Effector memory CD8-positive, alpha-beta T cell (primary cell): Measurements from ENCODE around the gene RBFOX2.

ENCODE experiments used
- ATAC-seq: fragments of 150-1000 bp; cut with Tn5 transposase; replicated peaks from 2 replicates; pipeline ENCODE4 v1.10.0; 2021; ENCODE audit warnings: mild to moderate bottlenecking, moderate library complexity
- DNase-seq, 3 experiments: peaks; one replicate each; pipeline ENCODE4 v3.0.0; 2021
- H3K27ac Mint-ChIP-seq, 2 donors: one replicate each; pipeline ENCODE4 v1.8.0; 2022; ENCODE audit warnings: mild to moderate bottlenecking in 2 of 2, mixed read lengths in 2 of 2, moderate library complexity in 2 of 2
- H3K27me3 Mint-ChIP-seq, 2 donors: one replicate each; pipeline ENCODE4 v1.8.0; 2022; ENCODE audit warnings: mixed read lengths in 2 of 2
- H3K36me3 Mint-ChIP-seq: one replicate; pipeline ENCODE4 v1.8.0; 2022; ENCODE audit warnings: mild to moderate bottlenecking, moderate library complexity, mixed read lengths; ENCODE audit not compliant: insufficient read depth
- H3K4me1 Mint-ChIP-seq, 2 donors: one replicate each; pipeline ENCODE4 v1.8.0; 2022; ENCODE audit warnings: low read depth in 2 of 2, mixed read lengths in 2 of 2
- H3K4me3 Mint-ChIP-seq, 2 donors: one replicate each; pipeline ENCODE4 v1.8.0; 2022; ENCODE audit warnings: mild to moderate bottlenecking in 2 of 2, mixed read lengths in 2 of 2, moderate library complexity in 2 of 2
- H3K9me3 Mint-ChIP-seq, 2 donors: one replicate each; pipeline ENCODE4 v1.8.0; 2022; ENCODE audit warnings: mixed read lengths in 2 of 2

Gene RBFOX2

DNA sequence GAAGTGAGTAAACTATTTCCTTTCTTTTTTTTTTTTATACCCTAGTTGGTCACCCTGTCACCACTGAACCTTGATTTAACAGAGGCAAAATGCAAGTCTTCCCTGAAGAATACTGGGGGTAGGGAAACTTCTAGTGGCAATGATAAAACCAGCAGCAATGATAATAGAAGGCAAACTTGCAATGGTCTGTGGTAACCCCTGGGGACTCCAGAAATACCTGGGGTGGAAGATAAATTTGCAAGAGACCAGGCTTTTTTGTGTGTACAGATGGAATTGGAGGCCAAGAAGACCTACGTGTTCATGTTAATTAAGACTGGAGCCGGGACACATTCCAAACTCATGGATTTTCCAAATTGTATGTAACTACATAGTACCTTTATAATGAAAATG is 299.3 kb downstream of the RBFOX2 start:
- Mint-ChIP-seq H3K27me3 (peaks cover 30 to 40% of the 10 kb centered on the region in 2 donors), H3K4me1 (no peaks in the 10 kb centered on the region), H3K36me3 (no peaks in the 10 kb centered on the region), H3K4me3 (no peak overlapping the region), H3K27ac (peak overlapping the region in 1 of 2 donors; percentile 56), H3K9me3 (no peaks in the 10 kb centered on the region)
- DNase-seq (no peak), ATAC-seq (no peak)

DNA sequence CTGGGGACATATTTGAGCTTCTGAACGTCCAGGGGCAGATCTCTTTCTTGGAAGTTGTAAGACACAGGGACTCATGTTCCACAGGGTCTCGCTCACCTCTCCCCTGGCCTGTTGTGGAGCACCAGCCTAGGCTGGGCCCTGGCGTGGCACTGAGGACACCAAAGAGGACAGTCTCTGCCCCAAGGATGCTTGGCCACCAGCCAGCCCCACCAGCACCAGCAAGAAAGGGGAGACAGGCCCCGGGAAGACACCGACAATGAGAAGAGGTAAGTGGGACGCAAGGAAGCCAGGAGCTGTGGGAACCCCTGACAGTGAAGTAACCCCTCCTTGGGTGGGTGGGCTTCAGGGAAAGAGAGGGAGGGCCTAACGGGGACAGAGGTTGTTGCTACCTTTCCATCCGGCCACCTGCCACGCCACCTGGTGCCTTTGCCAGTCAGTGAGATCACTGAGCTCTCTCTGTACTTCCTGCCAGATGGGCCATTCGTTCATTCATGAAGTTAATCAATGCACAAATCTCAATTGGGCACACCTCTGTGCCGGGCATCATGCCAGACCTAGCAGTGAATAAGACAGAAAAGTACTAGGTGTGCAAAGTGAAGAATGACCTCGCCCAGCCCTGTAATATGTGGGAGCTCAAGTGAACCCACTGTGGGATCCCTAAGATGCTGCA is 299.9 kb downstream of the RBFOX2 start:
- Mint-ChIP-seq H3K27me3 (peaks cover 30 to 40% of the 10 kb centered on the region in 2 donors), H3K4me3 (no peak overlapping the region), H3K27ac (peak overlapping the region in 1 of 2 donors; percentile 56), H3K9me3 (no peaks in the 10 kb centered on the region), H3K4me1 (no peaks in the 10 kb centered on the region), H3K36me3 (no peaks in the 10 kb centered on the region)
- ATAC-seq (no peak), DNase-seq (no peak)

DNA sequence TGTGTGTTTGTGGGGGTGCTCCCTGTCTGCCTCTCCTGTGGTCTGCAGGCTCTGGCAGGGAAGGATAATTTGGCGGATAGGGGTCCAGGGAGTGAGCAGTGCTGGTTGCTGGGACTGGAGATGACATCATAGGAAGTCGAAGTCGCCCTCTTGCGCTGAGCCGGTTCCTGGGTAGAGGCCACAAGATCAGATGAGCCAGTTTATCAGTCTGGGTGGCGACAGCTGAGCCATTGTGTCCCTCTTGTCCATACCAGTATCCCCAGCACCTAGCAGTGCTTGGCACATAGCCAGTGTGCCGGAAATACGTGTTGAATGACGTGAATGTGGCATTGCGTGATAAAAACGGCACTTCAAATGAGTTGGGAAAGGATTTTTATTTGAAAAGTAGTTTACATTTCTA is 301.2 kb downstream of the RBFOX2 start:
- DNase-seq (no peak), ATAC-seq (no peak)
- no peak overlapping the region for H3K4me3 Mint-ChIP-seq
- peaks cover 29 to 37% of the 10 kb centered on the region in 2 donors for H3K27me3 Mint-ChIP-seq
- no peaks in the 10 kb centered on the region for H3K4me1 Mint-ChIP-seq
- no peaks in the 10 kb centered on the region for H3K9me3 Mint-ChIP-seq
- H3K27ac Mint-ChIP-seq: no peak overlapping the region
- no peaks in the 10 kb centered on the region for H3K36me3 Mint-ChIP-seq

DNA sequence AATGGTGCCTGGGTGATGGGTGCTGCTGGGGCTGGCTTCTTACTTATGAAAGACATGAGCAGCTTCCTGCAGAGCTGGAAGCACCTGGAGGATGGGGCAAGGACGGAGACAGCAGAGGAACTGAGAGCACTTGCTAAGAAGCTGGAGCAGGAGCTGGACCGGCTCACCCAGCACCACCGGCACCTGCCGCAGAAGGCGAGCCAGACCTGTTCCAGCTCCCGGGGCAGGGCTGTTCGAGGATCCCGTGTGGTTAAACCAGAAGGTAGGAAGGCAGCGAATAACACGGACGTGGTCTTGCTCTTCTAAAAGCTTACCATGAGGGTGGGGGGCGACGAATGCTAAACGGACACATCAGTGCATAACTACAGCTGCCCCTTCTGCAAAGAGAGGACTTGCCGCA is 301.7 kb downstream of the RBFOX2 start:
- Mint-ChIP-seq H3K4me1 (no peaks in the 10 kb centered on the region), H3K27ac (peak overlapping the region in 1 of 2 donors; percentile 57), H3K27me3 (peaks cover 24 to 32% of the 10 kb centered on the region in 2 donors), H3K9me3 (no peaks in the 10 kb centered on the region), H3K36me3 (no peaks in the 10 kb centered on the region), H3K4me3 (no peak overlapping the region)
- DNase-seq (no peak), ATAC-seq (no peak)

DNA sequence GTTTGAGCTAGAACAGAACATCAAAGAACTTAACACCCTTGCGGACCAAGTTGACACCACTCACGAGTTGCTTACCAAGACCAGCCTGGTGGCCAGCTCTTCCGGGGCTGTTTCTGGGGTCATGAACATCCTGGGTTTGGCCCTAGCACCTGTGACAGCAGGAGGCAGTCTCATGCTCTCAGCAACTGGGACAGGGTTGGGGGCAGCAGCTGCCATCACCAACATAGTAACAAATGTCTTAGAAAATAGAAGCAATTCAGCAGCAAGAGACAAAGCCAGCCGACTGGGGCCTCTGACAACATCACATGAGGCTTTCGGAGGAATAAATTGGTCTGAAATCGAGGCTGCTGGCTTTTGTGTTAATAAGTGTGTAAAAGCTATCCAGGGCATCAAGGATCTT is 302.2 kb downstream of the RBFOX2 start:
- no peak for DNase-seq
- Mint-ChIP-seq H3K4me1 (no peaks in the 10 kb centered on the region), H3K36me3 (no peaks in the 10 kb centered on the region), H3K27ac (peak overlapping the region in 1 of 2 donors; percentile 57), H3K27me3 (peaks cover 19 to 26% of the 10 kb centered on the region in 2 donors), H3K4me3 (no peak overlapping the region), H3K9me3 (no peaks in the 10 kb centered on the region)
- ATAC-seq: no peak

DNA sequence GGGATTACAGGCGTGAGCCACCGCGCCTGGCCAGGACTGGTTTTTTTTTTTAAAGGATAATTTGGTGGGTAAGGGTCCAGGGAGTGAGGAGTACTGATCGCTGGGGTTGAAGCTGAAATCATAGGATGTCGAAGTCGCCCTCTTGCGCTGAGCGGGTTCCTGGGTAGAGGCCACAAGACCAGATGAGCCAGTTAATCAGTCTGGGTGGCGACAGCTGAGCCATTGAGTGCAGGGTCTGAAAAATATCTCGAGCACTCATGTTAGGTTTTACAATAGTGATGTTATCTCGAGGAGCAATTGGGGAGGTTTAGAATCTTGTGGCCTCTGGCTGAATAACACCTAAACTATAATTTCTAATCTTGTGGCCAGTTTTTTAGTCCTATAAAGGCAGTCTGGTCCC is 303.1 kb downstream of the RBFOX2 start:
- H3K27me3 Mint-ChIP-seq: peaks cover 10 to 17% of the 10 kb centered on the region in 2 donors
- H3K9me3 Mint-ChIP-seq: no peaks in the 10 kb centered on the region
- H3K4me3 Mint-ChIP-seq: no peak overlapping the region

DNA sequence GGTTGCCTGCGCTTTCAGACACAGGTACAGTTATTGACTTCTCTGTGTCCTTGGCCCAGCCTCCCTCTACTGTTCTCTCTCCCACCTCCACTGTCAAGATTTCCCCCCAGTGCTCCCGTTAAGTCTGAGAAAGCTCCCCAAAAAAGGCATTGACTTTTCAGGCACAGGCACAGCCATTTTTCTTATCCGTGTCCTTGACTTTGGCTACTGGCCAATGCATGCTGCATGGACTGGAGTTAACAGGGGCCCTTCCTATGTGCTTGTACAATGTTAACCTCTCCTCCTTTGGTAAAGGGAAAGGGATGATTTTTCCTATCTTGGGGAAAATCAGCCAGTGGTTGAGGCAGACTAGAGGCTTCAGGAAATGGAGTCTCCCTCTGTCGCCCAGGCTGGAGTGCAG is 306.7 kb downstream of the RBFOX2 start:
- Mint-ChIP-seq H3K9me3 (no peaks in the 10 kb centered on the region), H3K4me1 (no peaks in the 10 kb centered on the region), H3K27me3 (peaks cover 0 to 10% of the 10 kb centered on the region in 2 donors), H3K4me3 (no peak overlapping the region), H3K27ac (no peak overlapping the region), H3K36me3 (no peaks in the 10 kb centered on the region)
- ATAC-seq (no peak), DNase-seq (no peak)

More for the DNA sequence above, 303.1 kb downstream of the RBFOX2 start:
- ATAC-seq (no peak), DNase-seq (no peak)
- Mint-ChIP-seq H3K36me3 (no peaks in the 10 kb centered on the region), H3K27ac (no peak overlapping the region), H3K4me1 (no peaks in the 10 kb centered on the region)

DNA sequence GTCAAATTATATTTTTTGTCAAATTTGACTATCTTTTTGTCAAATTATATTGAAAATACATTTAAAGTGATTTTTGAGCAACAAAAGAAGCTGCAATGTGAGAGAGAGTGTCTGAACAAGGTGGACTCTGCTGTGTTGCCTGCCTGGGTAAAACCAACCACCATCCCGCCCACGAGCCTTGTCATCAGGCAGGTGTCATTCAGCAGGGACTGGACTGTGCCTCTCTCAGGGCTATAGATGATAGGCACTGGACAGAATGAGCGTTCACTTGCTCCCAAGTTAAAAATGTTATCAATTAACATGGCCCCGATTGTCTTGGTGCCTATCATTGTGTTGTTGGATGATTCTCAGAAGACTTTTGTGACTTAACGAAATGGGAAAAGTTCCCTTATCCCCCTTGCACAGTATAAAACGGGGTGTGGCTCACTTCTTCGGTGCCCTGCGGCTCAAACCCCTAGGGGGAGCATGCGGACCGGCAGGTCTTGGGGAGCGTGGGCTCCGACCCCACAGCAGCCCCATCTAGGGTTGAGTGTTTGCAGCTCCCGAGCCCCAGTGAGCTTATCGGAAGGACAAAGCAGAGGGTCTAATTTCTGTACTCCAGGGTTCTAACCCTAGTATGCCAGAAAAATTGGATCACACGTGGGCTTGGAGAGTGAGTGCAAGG is 309.3 kb downstream of the RBFOX2 start:
- no peak for ATAC-seq

DNA sequence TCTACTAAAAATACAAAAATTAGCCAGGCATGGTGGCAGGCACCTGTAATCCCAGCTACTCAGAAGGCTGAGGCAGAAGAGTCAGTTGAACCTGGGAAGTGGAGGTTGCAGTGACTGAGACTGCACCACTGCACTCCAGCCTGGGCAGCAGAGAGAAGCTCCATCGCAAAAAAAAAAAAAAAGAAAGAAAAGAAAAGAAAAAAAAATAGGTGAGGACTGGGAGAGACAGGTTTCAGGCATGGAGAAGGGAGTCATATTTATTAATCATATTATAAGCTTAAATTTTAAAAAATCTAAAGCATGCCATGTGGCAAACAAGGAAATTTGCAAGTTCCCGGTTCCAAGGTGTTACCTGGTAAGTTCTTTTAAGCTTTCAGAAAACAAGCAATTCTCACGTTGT is 311.1 kb downstream of the RBFOX2 start, which contains the start of gene APOL5:
APOL5 (plus strand) TSS at position 301 of the 400 bp plus-strand sequence; CDS start at position 301, 0 bp downstream.
- DNase-seq: no peak
- Mint-ChIP-seq H3K4me3 (no peak within 1 kb of the TSS), H3K4me1 (no peaks in the 10 kb centered on the region), H3K27me3 (peaks cover 12 to 38% of the 10 kb centered on the region in 2 donors), H3K9me3 (peaks cover 2 to 11% of the 10 kb centered on the region in 2 donors), H3K36me3 (no peaks in the 10 kb centered on the region), H3K27ac (no peak within 1 kb of the TSS)
- ATAC-seq: no peak

More for the DNA sequence above, 309.3 kb downstream of the RBFOX2 start:
- H3K9me3 Mint-ChIP-seq: no peaks in the 10 kb centered on the region
- H3K27ac Mint-ChIP-seq: no peak overlapping the region
- DNase-seq: no peak
- H3K36me3 Mint-ChIP-seq: no peaks in the 10 kb centered on the region
- H3K4me3 Mint-ChIP-seq: no peak overlapping the region
- H3K4me1 Mint-ChIP-seq: no peaks in the 10 kb centered on the region
- H3K27me3 Mint-ChIP-seq: peaks cover 0 to 20% of the 10 kb centered on the region in 2 donors

DNA sequence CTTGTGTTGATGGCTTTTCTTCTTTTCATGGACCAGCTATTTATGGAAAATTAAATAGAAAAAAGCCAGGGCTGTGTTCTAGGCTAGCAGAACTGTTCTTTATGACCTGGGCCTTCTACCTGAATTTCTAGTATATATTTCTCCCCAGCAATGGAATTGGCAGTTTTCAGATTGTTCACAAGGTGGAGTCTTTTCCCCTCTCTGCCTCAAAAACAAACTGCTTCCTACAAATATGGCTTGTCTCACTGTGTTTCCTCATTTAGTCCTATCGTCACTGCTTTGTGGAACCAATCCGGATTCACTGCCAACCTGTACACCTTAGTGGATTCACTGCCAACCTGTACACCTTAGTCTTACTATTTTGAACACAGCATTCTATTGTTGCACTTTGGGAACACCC is 316.0 kb downstream of the RBFOX2 start:
- DNase-seq (no peak), ATAC-seq (no peak)
- Mint-ChIP-seq H3K27ac (no peak overlapping the region), H3K36me3 (no peaks in the 10 kb centered on the region), H3K9me3 (peaks cover 2 to 11% of the 10 kb centered on the region in 2 donors), H3K27me3 (peaks cover 19 to 47% of the 10 kb centered on the region in 2 donors), H3K4me1 (no peaks in the 10 kb centered on the region), H3K4me3 (no peak overlapping the region)

DNA sequence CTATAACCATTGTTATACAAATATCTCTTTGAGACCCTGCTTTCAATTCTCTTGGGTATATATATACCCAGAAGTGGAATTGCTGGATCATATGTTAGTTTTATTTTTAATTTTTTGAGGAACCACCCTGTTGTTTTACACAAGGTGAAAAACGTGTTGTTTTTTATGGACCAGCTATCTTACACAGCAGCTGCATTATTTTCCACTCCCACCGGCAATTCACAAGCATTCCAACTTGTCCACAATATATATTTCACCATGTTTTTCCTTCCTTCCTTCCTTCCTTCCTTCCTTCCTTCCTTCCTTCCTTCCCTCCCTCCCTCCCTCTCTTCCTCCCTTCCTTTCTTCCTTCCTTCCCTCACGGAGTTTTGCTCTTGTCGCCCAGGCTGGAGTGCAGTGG is 317.3 kb downstream of the RBFOX2 start:
- no peaks in the 10 kb centered on the region for H3K4me1 Mint-ChIP-seq
- DNase-seq: no peak
- H3K27me3 Mint-ChIP-seq: peaks cover 19 to 37% of the 10 kb centered on the region in 2 donors
- H3K4me3 Mint-ChIP-seq: no peak overlapping the region
- no peak for ATAC-seq
- peaks cover 2 to 11% of the 10 kb centered on the region in 2 donors for H3K9me3 Mint-ChIP-seq
- peaks cover 3% of the 10 kb centered on the region for H3K36me3 Mint-ChIP-seq
- no peak overlapping the region for H3K27ac Mint-ChIP-seq

DNA sequence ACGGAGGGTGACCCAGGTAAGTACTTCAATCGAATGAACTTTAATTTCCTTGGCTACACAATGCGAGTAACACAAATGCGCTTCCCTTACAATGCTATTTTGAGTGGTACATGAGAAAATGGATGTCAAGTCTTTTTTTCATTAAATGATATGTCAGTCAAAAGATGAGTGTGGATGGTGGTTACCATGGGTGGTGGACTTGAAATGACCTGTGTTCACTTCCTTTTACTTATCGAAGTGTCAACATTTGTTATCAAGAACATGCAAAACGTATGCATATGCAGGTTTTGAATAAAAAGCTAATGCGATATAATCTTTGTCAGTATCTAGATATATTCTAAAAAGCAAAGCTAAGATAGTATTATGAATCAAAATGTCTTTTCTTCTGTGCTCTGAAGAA is 319.7 kb downstream of the RBFOX2 start:
- H3K4me1 Mint-ChIP-seq: no peaks in the 10 kb centered on the region
- H3K27me3 Mint-ChIP-seq: peaks cover 19 to 22% of the 10 kb centered on the region in 2 donors
- DNase-seq (no peak), ATAC-seq (no peak)
- H3K27ac Mint-ChIP-seq: no peak overlapping the region
- H3K36me3 Mint-ChIP-seq: peaks cover 4% of the 10 kb centered on the region
- no peak overlapping the region for H3K4me3 Mint-ChIP-seq
- H3K9me3 Mint-ChIP-seq: peaks cover 2 to 11% of the 10 kb centered on the region in 2 donors

DNA sequence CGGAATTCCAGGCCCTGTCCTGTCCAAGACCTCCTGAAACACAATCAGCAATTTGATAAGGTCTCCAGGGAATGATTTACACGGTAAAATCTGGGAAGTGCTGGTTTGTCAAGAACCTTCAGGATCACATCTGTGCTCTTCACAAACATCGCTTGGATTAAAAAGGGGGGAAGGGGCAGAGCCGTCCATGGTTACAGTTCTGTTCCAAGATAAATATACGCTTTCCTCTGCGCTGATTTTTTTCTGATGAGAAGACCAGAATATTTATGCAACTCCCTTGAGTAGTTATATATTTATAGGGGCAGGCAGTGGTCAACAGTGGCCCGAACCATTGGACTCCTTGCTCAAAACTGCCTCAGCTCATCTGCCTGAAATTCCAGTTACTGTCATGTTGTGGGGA is 320.2 kb downstream of the RBFOX2 start:
- no peak for DNase-seq

DNA sequence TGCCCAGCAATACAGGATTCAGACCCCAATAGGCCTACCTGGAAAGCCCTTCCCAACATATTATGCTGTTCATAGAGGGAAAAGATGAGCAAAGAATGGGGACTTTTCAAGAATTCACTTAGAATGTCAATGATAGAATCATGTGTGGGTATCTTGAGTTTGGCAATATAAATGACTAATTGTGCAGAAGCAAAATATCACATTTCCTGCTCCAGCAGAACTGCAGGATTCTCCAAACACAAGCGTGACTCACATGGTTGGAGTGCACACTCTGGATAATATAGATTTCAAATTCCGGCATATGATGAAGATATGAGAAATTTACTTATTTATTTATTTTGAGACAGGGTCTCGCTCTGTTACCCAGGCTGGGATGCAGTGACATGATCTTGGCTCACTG is 323.5 kb downstream of the RBFOX2 start:
- Mint-ChIP-seq H3K4me1 (no peaks in the 10 kb centered on the region), H3K9me3 (no peaks in the 10 kb centered on the region), H3K27me3 (no peaks in the 10 kb centered on the region), H3K27ac (no peak overlapping the region), H3K36me3 (peaks cover 4% of the 10 kb centered on the region), H3K4me3 (no peak overlapping the region)
- ATAC-seq (no peak), DNase-seq (no peak)

More for the DNA sequence above, 320.2 kb downstream of the RBFOX2 start:
- Mint-ChIP-seq H3K9me3 (peaks cover 2 to 9% of the 10 kb centered on the region in 2 donors), H3K27me3 (peaks cover 14 to 18% of the 10 kb centered on the region in 2 donors), H3K36me3 (peaks cover 4% of the 10 kb centered on the region), H3K4me3 (no peak overlapping the region), H3K4me1 (no peaks in the 10 kb centered on the region), H3K27ac (no peak overlapping the region)
- ATAC-seq: no peak
